ENCODE data around the gene HOTAIR. TPM values are rescaled to one million over a fixed set of nuclear protein-coding genes. Genes with fewer than 3 reads are reported as not detected.

The HOTAIR gene
- total RNA-seq, 1 donor from 2014 or later, result not detected

DNA sequence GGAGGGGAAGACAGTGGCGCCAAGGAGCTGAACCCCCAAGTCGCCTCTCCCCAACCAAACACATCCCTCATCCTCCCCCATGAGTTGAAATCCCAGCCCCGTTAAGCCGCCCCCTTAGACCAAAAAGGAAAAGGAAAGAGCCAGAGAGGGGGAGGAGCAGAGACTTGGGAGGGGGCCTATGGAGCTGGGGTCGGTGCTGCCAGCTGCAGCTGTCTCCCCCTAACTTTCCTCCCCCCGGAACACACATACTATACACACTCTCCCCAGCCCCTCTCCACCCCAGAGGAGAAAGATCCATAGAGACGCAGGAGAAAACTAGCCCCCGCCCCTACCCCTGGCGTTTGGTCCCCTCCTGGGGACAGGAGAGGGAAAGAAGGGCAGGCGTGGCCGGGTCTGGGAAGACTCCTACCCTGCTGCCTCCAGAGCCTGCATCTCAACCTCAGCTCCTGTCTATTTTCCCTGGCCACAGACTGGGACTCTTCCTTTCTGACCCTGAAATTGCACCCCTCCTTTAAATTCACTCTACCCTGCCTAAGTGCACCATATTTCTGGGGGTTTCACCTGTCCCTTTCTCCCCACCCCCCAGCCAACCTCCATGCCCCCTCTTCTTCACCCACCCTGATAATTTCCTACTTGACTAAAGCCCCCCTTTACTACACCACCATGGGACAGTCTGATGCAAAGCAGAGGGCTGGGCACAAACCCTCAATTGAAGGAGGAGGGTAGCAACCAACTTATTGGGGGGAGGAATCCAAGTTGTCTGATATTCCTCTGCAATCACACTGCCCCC, 23.6 kb upstream of the HOTAIR start:
- no peak for TF ChIP-seq CTCF (conservative IDR thresholded peaks at IDR 0.05)
- Mint-ChIP-seq H3K36me3 (ENCODE audit: low read depth) (no peaks in the 10 kb centered on the region), H3K27me3 (ENCODE audit: low read depth) (peaks cover 100% of the 10 kb centered on the region), H3K9me3 (no peaks in the 10 kb centered on the region), H3K4me3 (peak overlapping the region; percentile 83), H3K27ac (ENCODE audit: unreplicated experiment) (no peak overlapping the region), H3K4me1 (peaks cover 5% of the 10 kb centered on the region)
- DNase-seq (ENCODE audit: low read depth, low spot score), result no peak

DNA sequence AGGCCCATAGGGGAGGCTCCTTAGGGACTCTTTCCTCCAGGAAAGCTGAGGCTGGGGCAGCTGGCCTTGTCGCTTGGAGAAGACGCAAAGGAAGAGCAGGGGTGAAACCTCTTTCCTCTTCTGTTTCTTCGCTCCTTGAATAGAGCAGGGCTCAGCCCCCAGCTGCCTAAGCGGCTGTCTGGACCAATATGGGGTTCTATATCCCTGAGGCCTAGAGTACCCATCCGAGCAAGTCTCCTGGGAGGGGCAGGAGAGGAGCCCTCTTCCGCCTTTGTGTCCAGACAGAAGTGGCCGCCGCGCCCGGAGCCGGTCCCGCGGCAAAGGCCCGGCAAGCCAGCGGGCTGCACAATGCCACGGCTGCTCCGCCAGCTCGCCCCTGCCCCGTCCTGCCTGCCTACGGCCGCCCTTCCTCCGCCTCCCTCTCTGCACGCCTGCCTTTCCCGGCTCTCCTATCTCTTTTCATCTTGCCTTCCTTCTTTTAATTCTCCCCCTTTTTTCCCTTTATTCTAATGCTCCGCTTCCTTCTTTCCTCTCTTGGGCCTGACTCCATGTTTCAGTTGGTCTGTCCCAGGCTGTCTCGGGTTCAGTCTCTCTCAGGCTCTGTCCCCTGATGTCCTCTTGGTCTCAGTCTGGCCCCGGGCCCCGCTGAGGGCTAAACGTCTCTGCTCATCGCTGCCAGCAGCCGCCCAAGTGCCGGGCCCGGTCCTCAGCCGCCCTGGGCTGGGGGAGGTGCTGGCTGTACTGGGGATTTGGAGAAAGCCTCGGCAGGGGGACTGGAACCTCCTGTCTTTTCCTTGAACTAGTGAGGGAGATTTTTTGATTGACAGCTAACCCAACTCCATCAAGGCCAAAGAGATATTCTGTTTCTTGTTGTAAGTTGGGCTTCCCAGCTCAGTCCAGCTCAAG, 22.7 kb upstream of the HOTAIR start:
- H3K4me3 Mint-ChIP-seq, result peak overlapping the region; percentile 83
- DNase-seq (ENCODE audit: low read depth, low spot score), result no peak
- H3K27me3 Mint-ChIP-seq (ENCODE audit: low read depth), result peaks cover 100% of the 10 kb centered on the region
- H3K4me1 Mint-ChIP-seq, result peaks cover 2% of the 10 kb centered on the region
- no peak overlapping the region for H3K27ac Mint-ChIP-seq (ENCODE audit: unreplicated experiment)
- H3K36me3 Mint-ChIP-seq (ENCODE audit: low read depth), result no peaks in the 10 kb centered on the region
- H3K9me3 Mint-ChIP-seq, result no peaks in the 10 kb centered on the region
- TF ChIP-seq CTCF (conservative IDR thresholded peaks at IDR 0.05), result no peak

DNA sequence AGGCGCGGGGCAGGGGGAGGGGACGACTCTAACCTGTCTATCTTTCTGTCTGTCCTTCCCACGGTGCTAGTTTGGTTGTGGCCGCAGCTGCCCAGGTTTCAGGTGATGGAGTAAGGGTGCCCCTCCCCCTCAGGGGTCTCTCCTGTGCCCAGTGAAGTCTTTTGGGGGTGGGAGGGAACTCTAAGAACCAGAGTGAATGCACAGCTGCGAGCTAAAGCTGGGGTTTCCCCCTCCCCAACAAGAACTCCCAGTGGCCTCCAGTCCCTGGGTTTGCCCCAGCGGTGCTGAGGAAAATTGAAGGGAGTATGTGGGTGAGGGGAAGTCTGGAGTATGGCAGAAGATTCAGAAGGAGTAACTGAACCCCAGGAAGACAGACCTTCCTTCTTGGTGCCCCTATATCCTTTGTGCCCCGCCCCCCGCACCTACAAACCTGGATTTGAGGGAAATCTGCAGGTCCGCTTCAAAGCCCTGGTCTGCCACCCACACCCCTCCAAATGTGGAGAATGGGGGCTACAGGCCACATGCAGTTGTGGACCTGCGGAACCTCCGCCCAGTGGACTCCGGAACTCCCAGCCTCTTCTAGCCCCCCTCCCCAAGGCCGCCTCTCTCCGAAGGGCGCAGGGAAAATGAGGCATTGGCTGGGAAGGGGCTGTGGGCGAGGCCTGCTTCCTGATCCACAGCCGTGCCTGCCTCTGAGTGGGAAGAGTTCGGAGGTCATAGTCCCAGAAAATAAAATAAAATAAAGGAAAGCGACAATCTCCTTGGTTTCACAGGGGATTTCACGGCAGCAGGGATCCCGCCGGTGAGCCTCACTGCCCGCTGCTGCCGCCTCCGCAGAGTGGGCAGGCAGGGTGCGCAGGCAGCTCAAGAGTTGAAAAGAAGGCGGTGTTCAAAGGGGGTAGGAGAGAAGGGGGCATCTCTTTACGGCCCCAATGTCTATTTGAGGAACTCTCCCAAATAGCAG, 21.8 kb upstream of the HOTAIR start:
- Mint-ChIP-seq H3K27ac (ENCODE audit: unreplicated experiment) (no peak overlapping the region), H3K9me3 (no peaks in the 10 kb centered on the region), H3K4me1 (no peaks in the 10 kb centered on the region), H3K27me3 (ENCODE audit: low read depth) (peaks cover 100% of the 10 kb centered on the region), H3K36me3 (ENCODE audit: low read depth) (no peaks in the 10 kb centered on the region), H3K4me3 (peak overlapping the region; percentile 68)
- DNase-seq (ENCODE audit: low read depth, low spot score), result no peak
- no peak for TF ChIP-seq CTCF (conservative IDR thresholded peaks at IDR 0.05)

GRCh38 chr12:53995378-53996239, 20.9 kb upstream of the HOTAIR start:
- no peak for DNase-seq (ENCODE audit: low read depth, low spot score)
- H3K9me3 Mint-ChIP-seq, result no peaks in the 10 kb centered on the region
- no peaks in the 10 kb centered on the region for H3K4me1 Mint-ChIP-seq
- peaks cover 100% of the 10 kb centered on the region for H3K27me3 Mint-ChIP-seq (ENCODE audit: low read depth)
- H3K27ac Mint-ChIP-seq (ENCODE audit: unreplicated experiment), result peak overlapping the region; percentile 91
- TF ChIP-seq CTCF (conservative IDR thresholded peaks at IDR 0.05), result no peak
- H3K36me3 Mint-ChIP-seq (ENCODE audit: low read depth), result no peaks in the 10 kb centered on the region
- peak overlapping the region; percentile 75 for H3K4me3 Mint-ChIP-seq
